HL-60 (cell line): ENCODE data around the gene AFF3.

ENCODE experiments used
- DNase-seq, 2 experiments: peaks; one replicate each; pipeline ENCODE4 v3.0.0-alpha.2; 2010 to 2020; ENCODE audit warnings: low read depth in 1 of 2, low spot score in 1 of 2
- H3K27ac ChIP-seq: fragments of 250-450 bp; sonication (Bioruptor Pico); replicated peaks from 2 replicates; pipeline ENCODE4 v1.5.1; 2020; ENCODE audit warnings: mild to moderate bottlenecking, moderate library complexity
- H3K27me3 ChIP-seq: fragments of 250-450 bp; sonication (Bioruptor Pico); 2 replicates; pipeline ENCODE4 v1.5.1; 2021; ENCODE audit warnings: mild to moderate bottlenecking, moderate library complexity; ENCODE audit not compliant: insufficient read depth, poor library complexity, severe bottlenecking
- H3K4me3 ChIP-seq: replicated peaks from 2 replicates; pipeline ENCODE4 v1.5.1; 2011; ENCODE audit warnings: mild to moderate bottlenecking, control low read depth, low read length; ENCODE audit not compliant: insufficient read depth
- CTCF ChIP-seq: IDR thresholded peaks from one replicate; pipeline ENCODE4 v1.5.1; 2011; ENCODE audit warnings: low read length, control low read depth, inconsistent platforms; ENCODE audit not compliant: insufficient read depth
- GABPA ChIP-seq: IDR thresholded peaks from 2 replicates; pipeline ENCODE4 v1.6.1; 2012; ENCODE audit warnings: low read depth
- POLR2AphosphoS5 ChIP-seq: IDR thresholded peaks from 2 replicates; pipeline ENCODE4 v1.6.1; 2012; ENCODE audit warnings: low read depth
- REST ChIP-seq: IDR thresholded peaks from 2 replicates; pipeline ENCODE4 v1.6.1; 2012; ENCODE audit warnings: low read depth; ENCODE audit not compliant: insufficient replicate concordance
- SPI1 ChIP-seq: IDR thresholded peaks from 2 replicates; pipeline ENCODE4 v1.6.1; 2012; ENCODE audit warnings: low read depth, mild to moderate bottlenecking, borderline replicate concordance

AFF3 gene

DNA sequence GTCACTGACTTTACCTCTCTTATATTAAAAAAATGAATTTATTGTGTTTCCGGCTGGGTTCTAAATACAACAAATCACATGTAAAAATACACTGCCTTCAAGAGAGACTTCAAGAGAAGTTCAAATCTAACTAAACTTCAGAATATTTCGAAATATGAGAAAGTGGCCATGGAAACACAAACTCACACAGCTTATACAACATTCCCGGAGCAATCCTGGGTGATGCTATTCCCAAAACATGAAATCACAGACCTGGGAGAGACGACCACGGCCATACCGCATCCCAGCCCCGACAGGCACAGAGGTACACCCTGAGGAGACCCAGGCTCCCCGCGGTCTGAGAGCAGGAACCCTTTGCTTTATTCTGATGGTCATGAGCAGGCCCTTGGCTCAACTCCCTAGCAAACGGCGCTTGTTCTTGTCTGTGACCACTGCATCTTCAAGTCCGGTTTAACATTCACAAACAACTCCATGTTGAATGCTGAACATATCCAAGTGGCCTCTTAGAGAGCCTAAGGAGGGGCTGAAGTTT, 467.2 kb downstream of the AFF3 start:
- DNase-seq: no peak
- no peak overlapping the region for H3K4me3 ChIP-seq
- H3K27ac ChIP-seq: no peak overlapping the region
- no peak for TF ChIP-seq SPI1
- no peak for TF ChIP-seq GABPA
- no peak for TF ChIP-seq POLR2AphosphoS5
- no peak for TF ChIP-seq REST
- TF ChIP-seq CTCF: no peak
- no peaks in the 10 kb centered on the region for H3K27me3 ChIP-seq

- DNase-seq: no peak
- Histone ChIP-seq H3K4me3 (no peak overlapping the region), H3K27me3 (no peaks in the 10 kb centered on the region), H3K27ac (no peak overlapping the region)
- TF ChIP-seq POLR2AphosphoS5 (no peak), GABPA (no peak)
Observed at GRCh38 chr2:99674090-99674489, 468.3 kb downstream of the AFF3 start.

DNA sequence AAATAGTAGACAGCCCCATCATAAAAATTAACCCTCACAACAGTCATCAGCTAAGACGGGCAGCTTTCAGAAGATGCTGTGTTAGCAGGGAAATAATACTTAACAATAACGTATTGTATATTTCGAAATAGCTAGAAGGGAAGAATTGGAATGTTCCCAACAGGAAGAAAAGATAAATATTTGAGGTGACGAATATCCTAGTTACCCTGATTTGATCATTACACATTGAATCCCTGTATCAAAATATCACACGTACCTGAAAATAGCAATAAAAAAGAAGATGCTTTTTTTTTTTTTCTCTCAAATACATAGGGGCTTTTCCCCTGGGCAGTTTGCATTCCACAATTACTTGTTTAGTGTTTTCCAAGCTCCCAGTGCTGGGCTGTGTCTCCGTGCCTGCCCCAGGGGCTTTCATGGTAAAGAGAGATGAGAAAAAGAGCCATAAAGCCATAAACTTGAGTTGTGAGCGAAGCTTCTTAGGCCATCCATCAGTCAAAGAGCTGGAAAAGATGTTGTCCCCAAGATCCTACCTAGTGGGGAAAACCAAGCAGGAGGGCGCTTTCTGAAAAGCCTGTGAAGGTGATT, 469.5 kb downstream of the AFF3 start:
- no peak for DNase-seq
- no peak overlapping the region for H3K4me3 ChIP-seq
- no peak for TF ChIP-seq POLR2AphosphoS5
- TF ChIP-seq SPI1: no peak
- TF ChIP-seq CTCF: no peak
- TF ChIP-seq REST: no peak
- no peak for TF ChIP-seq GABPA
- no peaks in the 10 kb centered on the region for H3K27me3 ChIP-seq
- no peak overlapping the region for H3K27ac ChIP-seq

DNA sequence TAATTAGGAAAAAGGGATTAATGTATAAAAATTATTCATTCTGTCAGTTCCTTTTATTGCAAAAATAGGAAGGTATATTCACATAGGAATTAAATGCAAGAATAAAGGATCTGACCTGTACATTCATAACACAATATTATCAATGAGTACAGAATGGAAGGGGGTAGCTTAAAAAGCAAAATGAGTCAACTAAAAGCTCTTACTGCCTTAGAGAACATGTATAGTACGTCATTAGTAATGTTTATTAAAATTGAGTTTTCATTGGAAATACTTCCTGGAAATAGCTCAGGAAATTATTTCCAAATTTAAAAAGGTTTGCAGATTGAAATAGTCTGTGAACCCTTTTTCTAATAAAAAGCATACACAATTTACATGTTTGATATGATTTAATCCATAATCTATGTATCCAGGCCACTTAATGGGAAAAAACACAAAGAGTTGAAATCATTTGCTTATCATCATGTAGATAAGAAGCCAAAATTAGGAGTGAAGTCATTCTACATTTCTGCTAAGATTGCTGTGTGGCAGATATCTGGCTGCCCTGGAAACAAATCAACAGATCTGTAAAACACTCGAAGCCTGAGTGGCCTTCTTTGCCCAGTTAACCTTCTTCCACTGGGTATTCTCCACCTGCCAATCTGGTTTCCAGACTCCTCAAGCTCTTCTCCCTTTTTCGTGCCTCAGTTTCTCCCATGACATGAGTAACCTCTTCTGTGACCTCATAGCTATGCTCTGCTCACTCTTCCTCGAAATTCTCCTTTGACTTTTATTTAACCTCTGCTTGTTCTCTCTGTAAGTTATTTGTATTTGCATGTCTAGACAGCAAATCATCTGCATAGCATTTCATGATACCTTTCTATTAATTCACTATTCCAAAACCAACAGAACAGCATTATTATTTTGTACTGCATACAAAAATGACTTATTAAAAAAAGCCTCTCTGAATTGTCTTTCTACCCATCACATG, 471.3 kb downstream of the AFF3 start:
- Histone ChIP-seq H3K27ac (no peak overlapping the region), H3K4me3 (no peak overlapping the region), H3K27me3 (no peaks in the 10 kb centered on the region)
- no peak for DNase-seq
- TF ChIP-seq POLR2AphosphoS5 (no peak), GABPA (no peak), REST (no peak), SPI1 (no peak), CTCF (no peak)
